ENCODE results near the gene NPR1.
"Not testable (repeated sequence)": the region's sequence is repeated elsewhere in the genome, so short reads cannot be mapped to it uniquely, and the experiment has no call there.

Gene NPR1

GRCh38 chr1:153678519-153679336 lies at the start of gene NPR1:
Gene NPR1, plus strand, starts transcription at chr1:153678688. Its CDS starts 421 bp downstream, at chr1:153679109.
- peaks cover 22% of the 10 kb centered on the region for H3K4me1 Mint-ChIP-seq (ENCODE audit: low read depth)
- H3K4me3 Mint-ChIP-seq = peak within 1 kb of the TSS; percentile 71
- DNase-seq = peak; percentile 54
- no peak within 1 kb of the TSS for H3K27ac Mint-ChIP-seq
- no peaks in the 10 kb centered on the region for H3K36me3 Mint-ChIP-seq (ENCODE audit: low read depth)
- peaks cover 53% of the 10 kb centered on the region for H3K27me3 Mint-ChIP-seq
- H3K9me3 Mint-ChIP-seq = no peaks in the 10 kb centered on the region

DNA sequence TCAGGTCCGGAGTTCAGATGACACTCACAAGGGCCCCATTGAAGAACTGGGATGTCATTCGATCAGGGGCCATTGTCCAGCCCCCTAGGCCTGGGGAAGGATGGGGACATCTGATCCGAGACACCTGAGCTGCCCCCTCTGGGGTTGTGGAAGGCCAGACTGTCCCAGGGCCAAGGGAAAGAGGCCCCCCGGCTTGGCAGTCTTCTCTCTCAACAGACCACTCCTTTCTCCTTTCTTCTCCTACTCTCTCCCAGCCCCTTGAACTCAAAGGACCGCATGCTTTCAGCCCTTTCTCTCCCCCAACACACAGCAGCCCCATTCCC lies 49.2 kb upstream of the NPR1 start:
- no peak overlapping the region for H3K4me3 Mint-ChIP-seq
- no peak overlapping the region for H3K27ac Mint-ChIP-seq
- H3K36me3 Mint-ChIP-seq (ENCODE audit: low read depth) = peaks cover 9% of the 10 kb centered on the region
- no peak for DNase-seq
- peaks cover 16% of the 10 kb centered on the region for H3K27me3 Mint-ChIP-seq
- peaks cover 28% of the 10 kb centered on the region for H3K4me1 Mint-ChIP-seq (ENCODE audit: low read depth)
- no peaks in the 10 kb centered on the region for H3K9me3 Mint-ChIP-seq

- H3K27ac Mint-ChIP-seq = no peak overlapping the region
- peaks cover 16% of the 10 kb centered on the region for H3K27me3 Mint-ChIP-seq
- H3K4me1 Mint-ChIP-seq (ENCODE audit: low read depth) = peaks cover 28% of the 10 kb centered on the region
- no peak for DNase-seq
- no peak overlapping the region for H3K4me3 Mint-ChIP-seq
- peaks cover 13% of the 10 kb centered on the region for H3K36me3 Mint-ChIP-seq (ENCODE audit: low read depth)
- H3K9me3 Mint-ChIP-seq = no peaks in the 10 kb centered on the region
These were observed 48.5 kb upstream of the NPR1 start for GRCh38 chr1:153629971-153630370.

- no peak overlapping the region for H3K4me3 Mint-ChIP-seq
- no peaks in the 10 kb centered on the region for H3K9me3 Mint-ChIP-seq
- H3K27ac Mint-ChIP-seq = peak overlapping the region; percentile 55
- DNase-seq = no peak
- peaks cover 16% of the 10 kb centered on the region for H3K27me3 Mint-ChIP-seq
- H3K4me1 Mint-ChIP-seq (ENCODE audit: low read depth) = peaks cover 29% of the 10 kb centered on the region
- peaks cover 16% of the 10 kb centered on the region for H3K36me3 Mint-ChIP-seq (ENCODE audit: low read depth)
These were observed 48.1 kb upstream of the NPR1 start for GRCh38 chr1:153630384-153630783.

DNA sequence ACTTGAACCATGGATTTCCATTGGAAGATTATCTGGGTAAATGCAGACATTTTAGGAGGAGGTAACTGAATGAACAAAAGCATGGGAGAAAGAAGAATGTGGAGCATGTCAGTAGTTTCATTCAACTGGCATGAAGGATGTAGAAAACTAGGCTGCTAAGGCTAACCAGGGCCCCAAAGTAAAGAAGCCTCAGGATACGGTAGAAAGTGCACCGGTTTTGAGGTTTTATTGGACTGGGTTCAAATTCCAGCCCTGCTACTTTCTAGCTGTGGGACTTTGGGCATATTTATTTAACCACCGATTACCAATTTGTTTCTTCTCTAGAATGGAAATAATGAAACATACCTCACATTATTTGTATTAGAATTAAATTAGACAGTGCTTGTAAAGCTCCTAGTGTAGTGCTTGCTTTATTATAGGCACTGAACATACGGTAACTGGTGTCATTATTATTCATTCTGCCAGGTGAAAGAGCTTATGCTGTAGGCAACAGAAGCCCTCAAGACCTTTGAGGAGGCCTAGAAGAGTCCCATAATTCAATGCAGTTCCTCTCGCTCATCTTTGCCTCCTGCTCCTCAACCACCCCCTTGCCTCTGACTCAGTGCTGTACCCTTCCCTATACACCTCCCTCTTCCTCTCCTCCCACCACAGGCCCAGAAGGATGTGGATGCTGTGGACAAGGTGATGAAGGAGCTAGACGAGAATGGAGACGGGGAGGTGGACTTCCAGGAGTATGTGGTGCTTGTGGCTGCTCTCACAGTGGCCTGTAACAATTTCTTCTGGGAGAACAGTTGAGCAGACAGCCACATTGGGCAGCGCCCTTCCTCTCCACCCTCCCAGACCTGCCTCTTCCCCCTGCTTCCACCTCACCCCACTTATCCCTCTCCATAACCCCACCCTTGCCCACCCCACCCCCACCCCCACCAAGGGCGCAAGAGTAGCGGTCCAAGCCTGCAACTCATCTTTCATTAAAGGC lies 47.2 kb upstream of the NPR1 start:
- Mint-ChIP-seq H3K9me3 (no peaks in the 10 kb centered on the region), H3K27me3 (peaks cover 10% of the 10 kb centered on the region), H3K27ac (peak overlapping the region; percentile 87), H3K36me3 (ENCODE audit: low read depth) (peaks cover 25% of the 10 kb centered on the region), H3K4me3 (no peak overlapping the region), H3K4me1 (ENCODE audit: low read depth) (peaks cover 35% of the 10 kb centered on the region)
- DNase-seq = no peak

- DNase-seq = no peak
- H3K36me3 Mint-ChIP-seq (ENCODE audit: low read depth) = peaks cover 44% of the 10 kb centered on the region
- peak overlapping the region; percentile 98 for H3K4me3 Mint-ChIP-seq
- H3K27me3 Mint-ChIP-seq = no peaks in the 10 kb centered on the region
- peaks cover 50% of the 10 kb centered on the region for H3K4me1 Mint-ChIP-seq (ENCODE audit: low read depth)
- no peaks in the 10 kb centered on the region for H3K9me3 Mint-ChIP-seq
- peak overlapping the region; percentile 100 for H3K27ac Mint-ChIP-seq
These were observed 45.2 kb upstream of the NPR1 start for GRCh38 chr1:153633161-153633753.

GRCh38 chr1:153633754-153634665 lies 44.5 kb upstream of the NPR1 start, which contains the start of gene CHTOP:
Gene CHTOP, plus strand, starts transcription at chr1:153634066. Its CDS starts 2,523 bp downstream, at chr1:153636589.
- no peaks in the 10 kb centered on the region for H3K9me3 Mint-ChIP-seq
- H3K4me1 Mint-ChIP-seq (ENCODE audit: low read depth) = peaks cover 50% of the 10 kb centered on the region
- peaks cover 52% of the 10 kb centered on the region for H3K36me3 Mint-ChIP-seq (ENCODE audit: low read depth)
- peak; percentile 99 for DNase-seq
- H3K27ac Mint-ChIP-seq = peak within 1 kb of the TSS; percentile 100
- peak within 1 kb of the TSS; percentile 98 for H3K4me3 Mint-ChIP-seq
- H3K27me3 Mint-ChIP-seq = no peaks in the 10 kb centered on the region

- H3K36me3 Mint-ChIP-seq (ENCODE audit: low read depth) = peaks cover 70% of the 10 kb centered on the region
These were observed 42.6 kb upstream of the NPR1 start for GRCh38 chr1:153635872-153636271.

DNA sequence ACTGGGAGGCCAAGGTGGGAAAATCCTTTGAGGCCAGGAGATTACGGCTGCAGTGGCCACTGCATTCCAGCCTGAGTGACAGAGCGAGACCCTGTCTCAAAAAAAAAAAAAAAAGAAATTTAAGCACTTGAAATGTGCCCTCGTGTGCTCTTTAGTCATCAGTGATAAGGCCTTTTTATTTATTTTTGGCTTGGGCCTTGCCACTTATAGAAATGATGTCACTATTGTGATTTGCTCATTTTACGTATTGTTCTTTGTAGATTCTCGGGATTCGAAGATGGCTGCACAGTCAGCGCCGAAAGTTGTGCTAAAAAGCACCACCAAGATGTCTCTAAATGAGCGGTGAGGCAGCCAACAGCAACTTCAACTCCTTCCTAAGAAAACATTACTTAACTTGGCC lies 42.2 kb upstream of the NPR1 start:
- Mint-ChIP-seq H3K4me3 (peak overlapping the region; percentile 98), H3K27me3 (no peaks in the 10 kb centered on the region), H3K27ac (peak overlapping the region; percentile 100), H3K4me1 (ENCODE audit: low read depth) (peaks cover 50% of the 10 kb centered on the region), H3K36me3 (ENCODE audit: low read depth) (peaks cover 74% of the 10 kb centered on the region), H3K9me3 (no peaks in the 10 kb centered on the region)
- no peak for DNase-seq

More at GRCh38 chr1:153635872-153636271, 42.6 kb upstream of the NPR1 start:
- Mint-ChIP-seq H3K4me1 (ENCODE audit: low read depth) (peaks cover 50% of the 10 kb centered on the region), H3K9me3 (no peaks in the 10 kb centered on the region), H3K27ac (peak overlapping the region; percentile 100), H3K27me3 (no peaks in the 10 kb centered on the region), H3K4me3 (peak overlapping the region; percentile 98)
- no peak for DNase-seq

DNA sequence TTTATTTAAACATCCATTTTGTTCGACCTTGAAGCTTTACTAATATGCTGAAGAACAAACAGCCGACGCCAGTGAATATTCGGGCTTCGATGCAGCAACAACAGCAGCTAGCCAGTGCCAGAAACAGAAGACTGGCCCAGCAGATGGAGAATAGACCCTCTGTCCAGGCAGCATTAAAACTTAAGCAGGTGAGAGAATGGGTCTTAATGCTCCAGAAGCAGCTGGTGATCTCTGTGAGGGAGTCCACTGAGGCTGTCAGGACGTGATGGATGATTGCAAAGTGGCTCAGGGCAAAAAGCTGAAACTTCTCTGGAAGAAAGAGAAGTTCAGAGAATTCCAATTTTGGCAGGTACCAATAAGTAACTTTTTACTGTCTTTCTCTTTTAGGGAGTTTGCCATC lies 40.2 kb upstream of the NPR1 start:
- H3K9me3 Mint-ChIP-seq = no peaks in the 10 kb centered on the region
- H3K4me1 Mint-ChIP-seq (ENCODE audit: low read depth) = peaks cover 49% of the 10 kb centered on the region
- peak overlapping the region; percentile 55 for H3K27ac Mint-ChIP-seq
- peaks cover 90% of the 10 kb centered on the region for H3K36me3 Mint-ChIP-seq (ENCODE audit: low read depth)
- no peak for DNase-seq
- no peak overlapping the region for H3K4me3 Mint-ChIP-seq
- no peaks in the 10 kb centered on the region for H3K27me3 Mint-ChIP-seq

DNA sequence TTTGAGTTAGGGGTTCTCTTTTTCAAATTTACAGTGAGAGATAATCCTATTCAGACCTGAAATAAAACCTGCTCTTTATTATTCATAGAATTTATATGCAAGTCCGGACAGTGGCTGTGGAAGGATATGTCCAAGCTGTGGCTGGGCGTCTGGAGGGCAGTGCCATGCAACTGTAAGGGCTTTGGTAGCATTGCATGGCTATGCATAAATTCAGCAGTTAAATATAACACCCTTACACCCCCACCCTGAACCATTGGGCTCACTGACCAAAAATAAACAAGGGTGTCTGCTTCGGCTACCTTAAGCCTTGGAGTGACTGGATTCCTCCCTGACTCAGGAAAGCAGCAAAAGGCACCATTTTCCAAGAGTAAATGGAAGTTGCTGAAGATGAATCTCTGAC lies 39.2 kb upstream of the NPR1 start:
- peak overlapping the region; percentile 55 for H3K27ac Mint-ChIP-seq

DNA sequence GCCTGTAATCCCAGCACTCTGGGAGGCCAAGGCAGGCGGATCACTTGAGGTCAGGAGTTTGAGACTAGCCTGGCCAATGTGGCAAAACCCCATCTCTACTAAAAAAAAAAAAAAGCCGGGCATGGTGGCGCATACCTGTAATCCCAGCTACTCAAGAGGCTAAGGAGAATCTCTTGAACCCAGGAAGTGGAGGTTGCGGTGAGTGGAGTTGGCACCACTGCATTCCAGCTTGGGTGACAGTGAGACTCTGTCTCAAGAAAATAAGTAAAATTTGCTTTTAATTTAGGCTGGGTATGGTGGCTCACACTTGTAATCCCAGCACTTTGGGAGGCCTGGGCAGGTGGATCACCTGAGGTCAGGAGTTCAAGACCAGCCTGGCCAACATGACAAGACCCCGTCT lies 38.3 kb upstream of the NPR1 start:
- H3K27me3 Mint-ChIP-seq, H3K4me3 Mint-ChIP-seq, H3K9me3 Mint-ChIP-seq: not testable (repeated sequence)
- Mint-ChIP-seq H3K36me3 (ENCODE audit: low read depth) (peaks cover 99% of the 10 kb centered on the region), H3K4me1 (ENCODE audit: low read depth) (peaks cover 56% of the 10 kb centered on the region), H3K27ac (peak overlapping the region; percentile 82)
- peak; percentile 21 for DNase-seq

More for the DNA sequence above, 39.2 kb upstream of the NPR1 start:
- peaks cover 95% of the 10 kb centered on the region for H3K36me3 Mint-ChIP-seq (ENCODE audit: low read depth)
- DNase-seq = no peak
- peaks cover 52% of the 10 kb centered on the region for H3K4me1 Mint-ChIP-seq (ENCODE audit: low read depth)
- H3K27me3 Mint-ChIP-seq = no peaks in the 10 kb centered on the region
- H3K4me3 Mint-ChIP-seq = no peak overlapping the region
- H3K9me3 Mint-ChIP-seq = no peaks in the 10 kb centered on the region

- DNase-seq = no peak
- Mint-ChIP-seq H3K27me3 (no peaks in the 10 kb centered on the region), H3K36me3 (ENCODE audit: low read depth) (peaks cover 99% of the 10 kb centered on the region), H3K4me1 (ENCODE audit: low read depth) (peaks cover 58% of the 10 kb centered on the region), H3K27ac (peak overlapping the region; percentile 82), H3K4me3 (no peak overlapping the region), H3K9me3 (no peaks in the 10 kb centered on the region)
These were observed 37.6 kb upstream of the NPR1 start for GRCh38 chr1:153640861-153641260.
